ENCODE measurements around the gene SFMBT2. TPM values are rescaled to one million over a fixed set of nuclear protein-coding genes. Genes with fewer than 3 reads are reported as not detected.
"Not testable (repeated sequence)": the region's sequence is repeated elsewhere in the genome, so short reads cannot be mapped to it uniquely, and the experiment has no call there.

SFMBT2 gene
- total RNA-seq, 4 donors from 2014 or later: 2.6 to 26.4 (median 4.5) TPM

DNA sequence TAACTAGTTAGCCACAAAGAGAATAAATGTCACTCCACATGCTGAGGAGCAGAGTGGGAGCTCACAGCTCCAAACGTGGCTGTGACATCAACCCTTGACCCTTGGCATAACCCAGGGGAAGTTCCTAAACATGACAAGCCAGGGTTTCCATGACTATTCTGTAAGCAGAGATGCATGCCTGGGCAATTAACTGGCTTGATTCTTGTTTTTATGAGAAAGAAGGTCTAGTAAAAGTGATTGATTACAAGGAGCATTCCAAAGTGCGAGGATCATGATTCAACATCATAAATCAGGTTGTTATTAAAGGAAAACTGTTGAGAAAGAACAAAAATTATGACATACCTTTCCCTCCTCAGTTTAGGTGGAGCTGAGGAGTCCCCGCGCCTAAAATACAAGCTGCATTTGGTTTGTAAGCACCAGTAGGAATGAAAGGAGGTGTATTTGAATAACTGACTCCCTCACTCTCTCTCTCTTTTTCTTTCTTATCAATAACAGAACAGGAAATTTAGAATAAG, 108.4 kb downstream of the SFMBT2 start:
- H3K9me3 ChIP-seq: no peaks in the 10 kb centered on the region
- H3K4me1 ChIP-seq: no peaks in the 10 kb centered on the region
- H3K4me3 ChIP-seq: no peak overlapping the region
- TF ChIP-seq, protein P1, sequence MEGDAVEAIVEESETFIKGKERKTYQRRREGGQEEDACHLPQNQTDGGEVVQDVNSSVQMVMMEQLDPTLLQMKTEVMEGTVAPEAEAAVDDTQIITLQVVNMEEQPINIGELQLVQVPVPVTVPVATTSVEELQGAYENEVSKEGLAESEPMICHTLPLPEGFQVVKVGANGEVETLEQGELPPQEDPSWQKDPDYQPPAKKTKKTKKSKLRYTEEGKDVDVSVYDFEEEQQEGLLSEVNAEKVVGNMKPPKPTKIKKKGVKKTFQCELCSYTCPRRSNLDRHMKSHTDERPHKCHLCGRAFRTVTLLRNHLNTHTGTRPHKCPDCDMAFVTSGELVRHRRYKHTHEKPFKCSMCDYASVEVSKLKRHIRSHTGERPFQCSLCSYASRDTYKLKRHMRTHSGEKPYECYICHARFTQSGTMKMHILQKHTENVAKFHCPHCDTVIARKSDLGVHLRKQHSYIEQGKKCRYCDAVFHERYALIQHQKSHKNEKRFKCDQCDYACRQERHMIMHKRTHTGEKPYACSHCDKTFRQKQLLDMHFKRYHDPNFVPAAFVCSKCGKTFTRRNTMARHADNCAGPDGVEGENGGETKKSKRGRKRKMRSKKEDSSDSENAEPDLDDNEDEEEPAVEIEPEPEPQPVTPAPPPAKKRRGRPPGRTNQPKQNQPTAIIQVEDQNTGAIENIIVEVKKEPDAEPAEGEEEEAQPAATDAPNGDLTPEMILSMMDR (IDR thresholded peaks at IDR 0.05): no peak
- no peak for TF ChIP-seq POLR2A (IDR thresholded peaks at IDR 0.05)
- H3K36me3 ChIP-seq: no peaks in the 10 kb centered on the region
- no peak overlapping the region for H3K27ac ChIP-seq
- no peaks in the 10 kb centered on the region for H3K27me3 ChIP-seq
- no peak for DNase-seq

DNA sequence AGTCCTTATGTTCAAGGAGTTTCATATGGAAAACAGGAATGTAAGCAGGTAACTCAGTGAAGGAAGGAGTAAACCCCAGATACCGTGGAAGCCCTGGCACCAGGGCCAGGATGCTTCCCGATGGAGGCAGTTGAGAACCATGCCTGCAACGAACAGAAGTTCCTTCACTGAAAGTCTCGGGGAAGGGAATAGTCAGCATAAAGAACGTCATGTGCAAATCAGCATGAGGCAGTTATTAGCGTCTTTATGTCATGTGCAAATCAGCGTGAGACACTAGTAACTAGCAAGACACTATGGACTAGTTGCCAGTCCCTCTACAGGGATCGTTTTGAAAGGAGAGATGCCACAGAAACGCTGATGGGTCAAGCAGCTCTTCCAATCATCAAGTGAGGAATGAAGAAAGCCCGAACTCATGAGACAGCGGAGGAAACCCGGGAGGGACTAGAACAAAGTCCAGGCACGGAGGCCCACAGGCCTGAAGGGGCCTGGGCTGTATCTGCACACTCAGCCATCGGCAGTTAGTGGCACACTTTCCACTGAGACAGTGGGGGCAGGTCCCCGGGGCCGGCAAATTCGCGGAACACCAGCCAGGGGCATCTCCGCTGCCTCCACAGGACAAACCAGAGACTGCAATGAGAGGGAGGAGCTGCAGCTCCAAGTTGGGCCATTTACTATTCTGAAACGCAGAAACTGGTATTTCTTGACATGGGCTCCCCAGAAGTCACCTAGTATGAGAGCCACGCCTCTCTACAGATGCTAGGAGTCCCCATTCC, 109.6 kb downstream of the SFMBT2 start:
- Histone ChIP-seq H3K4me3 (no peak overlapping the region), H3K36me3 (no peaks in the 10 kb centered on the region), H3K27me3 (no peaks in the 10 kb centered on the region), H3K27ac (no peak overlapping the region), H3K4me1 (no peaks in the 10 kb centered on the region), H3K9me3 (peaks cover 0 to 3% (median 0%) of the 10 kb centered on the region in 4 donors)
- no peak for DNase-seq
- no peak for TF ChIP-seq POLR2A (IDR thresholded peaks at IDR 0.05)
- TF ChIP-seq, protein P1 (IDR thresholded peaks at IDR 0.05): no peak

DNA sequence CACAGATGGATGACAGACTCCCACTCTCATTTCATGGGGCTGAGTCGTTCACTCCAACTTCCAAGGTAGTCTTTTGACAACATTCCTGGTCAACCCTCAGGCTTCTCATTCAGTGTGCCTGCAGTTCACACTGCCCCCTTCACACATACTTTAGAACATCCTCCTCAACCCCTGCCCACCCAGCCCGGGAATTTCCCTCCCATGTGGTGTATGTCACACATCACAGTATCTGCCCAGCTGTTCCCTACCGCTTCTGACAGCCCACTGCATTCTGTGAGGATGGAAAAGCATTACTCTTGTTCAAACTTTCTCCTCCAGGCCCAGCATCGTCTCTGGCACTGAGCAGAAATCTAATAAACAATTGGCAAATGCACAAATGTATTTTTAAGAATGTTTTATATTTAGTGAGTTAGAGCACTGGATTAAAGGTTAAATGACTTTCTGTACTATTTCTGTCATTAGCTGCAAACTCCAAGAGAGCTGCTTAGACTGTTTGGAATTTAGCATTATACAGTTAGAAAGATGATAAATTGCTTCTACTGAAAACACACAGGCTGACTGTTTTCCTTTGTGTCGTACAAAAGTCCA, 110.4 kb downstream of the SFMBT2 start:
- Histone ChIP-seq H3K36me3 (no peaks in the 10 kb centered on the region), H3K4me1 (no peaks in the 10 kb centered on the region), H3K9me3 (peaks cover 0 to 3% (median 0%) of the 10 kb centered on the region in 4 donors), H3K4me3 (no peak overlapping the region), H3K27me3 (no peaks in the 10 kb centered on the region), H3K27ac (no peak overlapping the region)
- no peak for TF ChIP-seq POLR2A (IDR thresholded peaks at IDR 0.05)
- TF ChIP-seq, protein P1 (IDR thresholded peaks at IDR 0.05): no peak
- no peak for DNase-seq

DNA sequence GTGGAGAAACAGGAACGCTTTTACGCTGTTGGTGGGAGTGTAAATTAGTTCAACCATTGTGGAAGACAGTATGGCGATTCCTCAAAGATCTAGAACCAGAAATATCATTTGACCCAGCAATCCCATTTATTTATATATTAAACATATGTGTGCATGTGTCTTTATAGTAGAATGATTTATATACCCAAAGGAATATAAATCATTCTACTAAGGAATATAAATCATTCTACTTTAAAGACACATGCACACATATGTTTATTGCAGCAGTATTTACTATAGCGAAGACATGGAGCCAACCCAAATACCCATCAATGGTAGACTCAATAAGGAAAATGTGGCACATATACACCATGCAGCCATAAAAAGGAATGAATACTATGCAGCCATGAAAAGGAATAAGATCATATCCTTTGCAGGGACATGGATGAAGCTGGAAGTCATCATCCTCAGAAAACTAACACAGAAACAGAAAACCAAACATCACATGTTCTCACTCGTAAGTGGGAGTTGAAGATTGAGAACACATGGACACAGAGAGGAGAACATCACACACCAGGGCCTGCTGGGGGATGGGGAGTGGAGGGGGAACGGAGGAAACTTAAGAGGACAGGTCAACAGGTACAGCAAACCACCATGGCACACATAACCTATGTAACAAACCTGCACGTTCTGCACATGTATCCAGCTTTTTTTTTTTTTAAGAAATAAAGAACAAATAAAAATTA, 111.1 kb downstream of the SFMBT2 start:
- not testable (repeated sequence) for H3K36me3 ChIP-seq, H3K4me3 ChIP-seq, H3K9me3 ChIP-seq, DNase-seq, H3K27ac ChIP-seq, H3K4me1 ChIP-seq, H3K27me3 ChIP-seq

DNA sequence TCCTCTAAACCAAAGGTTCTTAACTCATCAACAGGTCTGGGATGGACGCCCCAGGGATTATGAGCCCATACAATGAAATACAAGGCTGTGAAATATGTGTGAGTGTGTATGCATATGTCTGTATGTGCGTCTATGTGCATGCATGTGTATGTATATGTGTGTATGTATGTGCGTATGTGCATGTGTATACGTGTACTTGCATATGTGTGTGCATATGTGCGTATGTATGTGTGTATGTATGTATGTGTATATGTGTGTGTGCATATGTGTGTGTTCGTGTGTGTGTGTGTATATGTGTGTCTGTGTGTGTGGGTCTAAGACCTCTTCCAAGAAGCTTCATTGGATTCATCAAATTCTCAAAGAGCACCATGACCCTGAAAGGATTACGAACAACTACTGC, 112.3 kb downstream of the SFMBT2 start:
- no peak for DNase-seq
- Histone ChIP-seq H3K4me3 (no peak overlapping the region), H3K4me1 (no peaks in the 10 kb centered on the region), H3K27ac (no peak overlapping the region), H3K9me3 (peaks cover 0 to 3% (median 0%) of the 10 kb centered on the region in 4 donors), H3K27me3 (no peaks in the 10 kb centered on the region), H3K36me3 (no peaks in the 10 kb centered on the region)
- TF ChIP-seq, protein P1 (IDR thresholded peaks at IDR 0.05): no peak
- no peak for TF ChIP-seq POLR2A (IDR thresholded peaks at IDR 0.05)

DNA sequence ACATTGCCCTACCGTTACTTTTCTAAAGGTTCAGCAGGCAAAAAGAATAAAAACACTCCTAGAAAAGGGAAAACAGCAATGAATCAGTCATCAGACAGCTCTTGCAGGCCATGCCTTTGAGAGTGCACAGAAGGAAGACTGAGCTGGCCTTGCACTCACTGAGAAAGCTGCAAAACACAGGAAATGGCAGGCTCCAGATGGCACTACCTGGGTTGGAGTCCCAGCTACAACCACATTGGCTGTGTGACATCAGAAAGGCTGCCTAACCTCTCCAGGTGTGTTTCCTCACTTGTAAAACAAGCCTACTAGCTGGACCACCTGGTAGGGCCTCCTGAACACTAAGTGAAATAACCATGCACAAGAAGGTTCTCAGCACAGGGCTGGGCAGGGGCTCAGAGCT, 113.7 kb downstream of the SFMBT2 start:
- Histone ChIP-seq H3K4me3 (no peak overlapping the region), H3K27me3 (no peaks in the 10 kb centered on the region), H3K27ac (no peak overlapping the region), H3K4me1 (no peaks in the 10 kb centered on the region), H3K9me3 (peaks cover 0 to 3% (median 0%) of the 10 kb centered on the region in 4 donors), H3K36me3 (no peaks in the 10 kb centered on the region)
- no peak for DNase-seq
- TF ChIP-seq, protein P1 (IDR thresholded peaks at IDR 0.05): no peak
- no peak for TF ChIP-seq POLR2A (IDR thresholded peaks at IDR 0.05)
